ENCODE results near the gene KDM4C.
"Not testable (repeated sequence)": the region's sequence is repeated elsewhere in the genome, so short reads cannot be mapped to it uniquely, and the experiment has no call there.

KDM4C gene

GRCh38 chr9:6946583-6947166 lies 188.9 kb downstream of the KDM4C start:
- H3K4me3 ChIP-seq (ENCODE audit: low read length), result no peak overlapping the region
- TF ChIP-seq CTCF (conservative IDR thresholded peaks at IDR 0.05; ENCODE audit: low read depth, low read length), result no peak
- DNase-seq (ENCODE audit: low read depth), result no peak

- DNase-seq (ENCODE audit: low read depth); H3K4me3 ChIP-seq (ENCODE audit: low read length): not testable (repeated sequence)
Observed at GRCh38 chr9:6948921-6949320, 191.1 kb downstream of the KDM4C start.

- H3K4me3 ChIP-seq (ENCODE audit: low read length), result peak overlapping the region; percentile 13
- no peak for TF ChIP-seq CTCF (conservative IDR thresholded peaks at IDR 0.05; ENCODE audit: low read depth, low read length)
- peak; percentile 81 for DNase-seq (ENCODE audit: low read depth)
Observed at GRCh38 chr9:6955251-6955921, 197.6 kb downstream of the KDM4C start.

- no peak overlapping the region for H3K4me3 ChIP-seq (ENCODE audit: low read length)
- TF ChIP-seq CTCF (conservative IDR thresholded peaks at IDR 0.05; ENCODE audit: low read depth, low read length), result no peak
- DNase-seq (ENCODE audit: low read depth), result no peak
Observed at GRCh38 chr9:6956879-6957278, 199.1 kb downstream of the KDM4C start.

- no peak for TF ChIP-seq CTCF (conservative IDR thresholded peaks at IDR 0.05; ENCODE audit: low read depth, low read length)
- no peak for DNase-seq (ENCODE audit: low read depth)
- H3K4me3 ChIP-seq (ENCODE audit: low read length), result no peak overlapping the region
Observed at GRCh38 chr9:6959270-6960000, 201.7 kb downstream of the KDM4C start.

- H3K4me3 ChIP-seq (ENCODE audit: low read length), result no peak overlapping the region
- TF ChIP-seq CTCF (conservative IDR thresholded peaks at IDR 0.05; ENCODE audit: low read depth, low read length), result no peak
- DNase-seq (ENCODE audit: low read depth), result no peak
Observed at GRCh38 chr9:6960777-6961176, 203.0 kb downstream of the KDM4C start.

GRCh38 chr9:6961845-6962522 lies 204.2 kb downstream of the KDM4C start:
- no peak for TF ChIP-seq CTCF (conservative IDR thresholded peaks at IDR 0.05; ENCODE audit: low read depth, low read length)
- no peak overlapping the region for H3K4me3 ChIP-seq (ENCODE audit: low read length)
- DNase-seq (ENCODE audit: low read depth), result no peak
